ENCODE data around the gene IRF9. TPM values are rescaled to one million over a fixed set of nuclear protein-coding genes. Genes with fewer than 3 reads are reported as not detected.

Gene IRF9
- total RNA-seq, 4 donors from 2014 or later: 55.7 to 106 (median 65.8) TPM

DNA sequence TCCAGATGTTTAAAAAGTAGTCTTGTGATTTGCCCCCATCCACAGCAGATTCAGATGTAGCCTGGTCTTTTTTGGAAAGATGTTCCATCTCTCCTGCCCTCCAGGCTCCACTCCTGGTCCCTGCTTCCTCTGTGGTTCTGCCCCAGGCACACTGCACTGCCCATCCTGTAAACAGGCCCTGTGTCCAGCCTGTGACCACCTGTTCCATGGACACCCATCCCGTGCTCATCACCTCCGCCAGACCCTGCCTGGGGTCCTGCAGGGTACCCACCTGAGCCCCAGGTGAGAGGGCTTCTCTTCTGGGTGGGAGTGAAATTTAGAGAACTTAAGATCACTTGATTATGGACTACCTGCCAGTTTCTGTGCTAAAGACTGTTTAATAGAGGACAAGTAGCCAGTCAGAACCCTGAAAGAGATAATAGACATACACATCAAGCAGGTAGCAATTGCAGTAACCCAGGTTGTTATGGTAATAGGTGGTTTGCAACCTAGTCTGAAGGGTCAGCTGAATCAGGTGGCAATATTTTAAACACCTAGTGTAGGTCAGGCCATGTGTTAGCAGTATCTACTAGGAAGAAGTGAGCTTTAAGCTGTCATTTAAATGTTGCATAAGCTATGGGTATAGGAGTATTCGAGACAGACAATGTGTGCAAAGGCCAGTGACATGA lies 11.6 kb upstream of the IRF9 start:
- DNase-seq (ENCODE audit: low spot score in 2 of 2): no peak
- 94 to 96% methylated on average over 3 of the region's 3 CpGs for WGBS, 2 donors
- no peak for TF ChIP-seq EP300 (IDR thresholded peaks at IDR 0.05)
- TF ChIP-seq, protein P1, sequence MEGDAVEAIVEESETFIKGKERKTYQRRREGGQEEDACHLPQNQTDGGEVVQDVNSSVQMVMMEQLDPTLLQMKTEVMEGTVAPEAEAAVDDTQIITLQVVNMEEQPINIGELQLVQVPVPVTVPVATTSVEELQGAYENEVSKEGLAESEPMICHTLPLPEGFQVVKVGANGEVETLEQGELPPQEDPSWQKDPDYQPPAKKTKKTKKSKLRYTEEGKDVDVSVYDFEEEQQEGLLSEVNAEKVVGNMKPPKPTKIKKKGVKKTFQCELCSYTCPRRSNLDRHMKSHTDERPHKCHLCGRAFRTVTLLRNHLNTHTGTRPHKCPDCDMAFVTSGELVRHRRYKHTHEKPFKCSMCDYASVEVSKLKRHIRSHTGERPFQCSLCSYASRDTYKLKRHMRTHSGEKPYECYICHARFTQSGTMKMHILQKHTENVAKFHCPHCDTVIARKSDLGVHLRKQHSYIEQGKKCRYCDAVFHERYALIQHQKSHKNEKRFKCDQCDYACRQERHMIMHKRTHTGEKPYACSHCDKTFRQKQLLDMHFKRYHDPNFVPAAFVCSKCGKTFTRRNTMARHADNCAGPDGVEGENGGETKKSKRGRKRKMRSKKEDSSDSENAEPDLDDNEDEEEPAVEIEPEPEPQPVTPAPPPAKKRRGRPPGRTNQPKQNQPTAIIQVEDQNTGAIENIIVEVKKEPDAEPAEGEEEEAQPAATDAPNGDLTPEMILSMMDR (IDR thresholded peaks at IDR 0.05): no peak
- TF ChIP-seq POLR2A (IDR thresholded peaks at IDR 0.05): no peak
- peaks cover 5 to 63% (median 22%) of the 10 kb centered on the region in 3 donors for H3K36me3 ChIP-seq
- no peak overlapping the region for H3K4me3 ChIP-seq
- peaks cover 4 to 38% (median 19%) of the 10 kb centered on the region in 4 donors for H3K4me1 ChIP-seq
- H3K9me3 ChIP-seq: no peaks in the 10 kb centered on the region
- no peak overlapping the region for H3K27ac ChIP-seq
- H3K27me3 ChIP-seq: no peaks in the 10 kb centered on the region

DNA sequence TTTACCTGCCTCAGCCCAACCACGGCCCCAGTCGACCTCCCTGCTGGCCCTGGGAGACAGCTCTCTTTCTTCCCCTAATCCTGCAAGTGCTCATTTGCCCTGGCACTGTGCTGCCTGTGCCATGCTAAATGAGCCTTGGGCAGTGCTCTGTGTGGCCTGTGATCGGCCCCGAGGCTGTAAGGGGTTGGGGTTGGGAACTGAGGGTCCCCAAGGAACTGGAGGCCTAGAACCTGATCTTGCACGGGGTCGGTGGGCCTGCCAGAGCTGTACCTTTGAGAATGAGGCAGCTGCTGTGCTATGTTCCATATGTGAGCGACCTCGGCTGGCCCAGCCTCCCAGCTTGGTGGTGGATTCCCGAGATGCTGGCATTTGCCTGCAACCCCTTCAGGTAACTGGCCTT lies 11.0 kb upstream of the IRF9 start:
- DNase-seq (ENCODE audit: low spot score in 2 of 2): no peak
- WGBS, 2 donors: 89 to 90% methylated on average over 9 of the region's 9 CpGs
- TF ChIP-seq EP300 (IDR thresholded peaks at IDR 0.05) (no peak), POLR2A (IDR thresholded peaks at IDR 0.05) (no peak)
- TF ChIP-seq, protein P1 (IDR thresholded peaks at IDR 0.05): no peak
- H3K27me3 ChIP-seq: no peaks in the 10 kb centered on the region
- H3K9me3 ChIP-seq: no peaks in the 10 kb centered on the region
- peaks cover 4 to 32% (median 18%) of the 10 kb centered on the region in 4 donors for H3K4me1 ChIP-seq
- no peak overlapping the region for H3K4me3 ChIP-seq
- H3K36me3 ChIP-seq: peaks cover 5 to 69% (median 27%) of the 10 kb centered on the region in 3 donors
- H3K27ac ChIP-seq: no peak overlapping the region

DNA sequence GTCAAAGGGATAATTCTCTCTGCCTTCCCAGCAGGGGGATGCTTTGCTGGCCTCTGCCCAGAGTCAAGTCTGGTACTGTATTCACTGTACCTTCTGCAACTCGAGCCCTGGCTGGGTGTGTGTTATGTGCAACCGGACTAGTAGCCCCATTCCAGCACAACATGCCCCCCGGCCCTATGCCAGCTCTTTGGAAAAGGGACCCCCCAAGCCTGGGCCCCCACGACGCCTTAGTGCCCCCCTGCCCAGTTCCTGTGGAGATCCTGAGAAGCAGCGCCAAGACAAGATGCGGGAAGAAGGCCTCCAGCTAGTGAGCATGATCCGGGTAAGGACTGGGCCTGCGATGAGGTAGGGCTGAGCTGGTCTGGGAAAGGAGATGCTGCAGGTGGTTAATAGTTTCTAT lies 10.5 kb upstream of the IRF9 start:
- H3K4me1 ChIP-seq: peaks cover 4 to 27% (median 14%) of the 10 kb centered on the region in 4 donors
- no peak for DNase-seq (ENCODE audit: low spot score in 2 of 2)
- peaks cover 8 to 74% (median 32%) of the 10 kb centered on the region in 3 donors for H3K36me3 ChIP-seq
- no peak overlapping the region for H3K27ac ChIP-seq
- TF ChIP-seq EP300 (IDR thresholded peaks at IDR 0.05) (no peak), POLR2A (IDR thresholded peaks at IDR 0.05) (no peak)
- TF ChIP-seq, protein P1 (IDR thresholded peaks at IDR 0.05): no peak
- 91 to 97% methylated on average over 9 of the region's 9 CpGs for WGBS, 2 donors
- no peak overlapping the region for H3K4me3 ChIP-seq
- no peaks in the 10 kb centered on the region for H3K27me3 ChIP-seq
- H3K9me3 ChIP-seq: no peaks in the 10 kb centered on the region

DNA sequence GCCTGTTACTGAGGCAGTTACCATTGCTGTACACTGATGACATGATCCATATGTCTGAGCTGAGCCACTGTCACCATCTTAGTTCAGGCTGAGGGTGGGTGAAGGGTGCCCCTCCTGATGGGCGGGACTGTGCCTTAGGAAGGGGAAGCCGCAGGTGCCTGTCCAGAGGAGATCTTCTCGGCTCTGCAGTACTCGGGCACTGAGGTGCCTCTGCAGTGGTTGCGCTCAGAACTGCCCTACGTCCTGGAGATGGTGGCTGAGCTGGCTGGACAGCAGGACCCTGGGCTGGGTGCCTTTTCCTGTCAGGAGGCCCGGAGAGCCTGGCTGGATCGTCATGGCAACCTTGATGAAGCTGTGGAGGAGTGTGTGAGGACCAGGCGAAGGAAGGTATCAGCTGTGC lies 10.1 kb upstream of the IRF9 start:
- Histone ChIP-seq H3K36me3 (peaks cover 8 to 78% (median 36%) of the 10 kb centered on the region in 3 donors), H3K9me3 (no peaks in the 10 kb centered on the region), H3K4me3 (no peak overlapping the region), H3K27ac (no peak overlapping the region), H3K4me1 (peaks cover under 1 to 23% (median 9%) of the 10 kb centered on the region in 4 donors), H3K27me3 (no peaks in the 10 kb centered on the region)
- WGBS, 2 donors: 77 to 87% methylated on average over 9 of the region's 9 CpGs
- no peak for DNase-seq (ENCODE audit: low spot score in 2 of 2)
- TF ChIP-seq, protein P1 (IDR thresholded peaks at IDR 0.05): no peak
- TF ChIP-seq EP300 (IDR thresholded peaks at IDR 0.05) (no peak), POLR2A (IDR thresholded peaks at IDR 0.05) (no peak)

DNA sequence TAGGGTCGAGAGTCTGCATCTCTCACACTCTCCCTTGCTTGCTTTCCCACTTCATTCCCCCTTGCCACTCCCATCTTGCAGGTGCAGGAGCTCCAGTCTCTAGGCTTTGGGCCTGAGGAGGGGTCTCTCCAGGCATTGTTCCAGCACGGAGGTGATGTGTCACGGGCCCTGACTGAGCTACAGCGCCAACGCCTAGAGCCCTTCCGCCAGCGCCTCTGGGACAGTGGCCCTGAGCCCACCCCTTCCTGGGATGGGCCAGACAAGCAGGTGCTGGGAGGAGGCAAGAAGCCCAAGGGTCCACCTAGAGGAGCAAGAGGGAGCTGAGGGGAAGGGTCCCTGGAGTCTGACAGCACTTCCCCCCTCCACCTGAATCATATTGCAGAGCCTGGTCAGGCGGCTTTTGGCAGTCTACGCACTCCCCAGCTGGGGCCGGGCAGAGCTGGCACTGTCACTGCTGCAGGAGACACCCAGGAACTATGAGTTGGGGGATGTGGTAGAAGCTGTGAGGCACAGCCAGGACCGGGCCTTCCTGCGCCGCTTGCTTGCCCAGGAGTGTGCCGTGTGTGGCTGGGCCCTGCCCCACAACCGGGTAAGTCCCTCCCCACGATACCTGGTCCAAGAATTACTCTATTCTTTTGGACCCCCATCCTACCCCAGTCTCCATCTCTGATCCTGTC lies 9.5 kb upstream of the IRF9 start:
- 93 to 96% methylated on average over 10 to 16 of the region's 16 CpGs for WGBS, 2 donors
- DNase-seq (ENCODE audit: low spot score in 2 of 2): no peak
- peaks cover 8 to 84% (median 41%) of the 10 kb centered on the region in 3 donors for H3K36me3 ChIP-seq
- H3K9me3 ChIP-seq: no peaks in the 10 kb centered on the region
- TF ChIP-seq POLR2A (IDR thresholded peaks at IDR 0.05) (no peak), EP300 (IDR thresholded peaks at IDR 0.05) (no peak)
- TF ChIP-seq, protein P1 (IDR thresholded peaks at IDR 0.05): no peak
- no peaks in the 10 kb centered on the region for H3K27me3 ChIP-seq
- peaks cover 0 to 22% (median 8%) of the 10 kb centered on the region in 4 donors for H3K4me1 ChIP-seq
- no peak overlapping the region for H3K4me3 ChIP-seq
- no peak overlapping the region for H3K27ac ChIP-seq

All from tibial nerve (tissue), 4 donors.